ENCODE measurements around the gene MPG.
"Not testable (repeated sequence)": the region's sequence is repeated elsewhere in the genome, so short reads cannot be mapped to it uniquely, and the experiment has no call there.

MPG gene

DNA sequence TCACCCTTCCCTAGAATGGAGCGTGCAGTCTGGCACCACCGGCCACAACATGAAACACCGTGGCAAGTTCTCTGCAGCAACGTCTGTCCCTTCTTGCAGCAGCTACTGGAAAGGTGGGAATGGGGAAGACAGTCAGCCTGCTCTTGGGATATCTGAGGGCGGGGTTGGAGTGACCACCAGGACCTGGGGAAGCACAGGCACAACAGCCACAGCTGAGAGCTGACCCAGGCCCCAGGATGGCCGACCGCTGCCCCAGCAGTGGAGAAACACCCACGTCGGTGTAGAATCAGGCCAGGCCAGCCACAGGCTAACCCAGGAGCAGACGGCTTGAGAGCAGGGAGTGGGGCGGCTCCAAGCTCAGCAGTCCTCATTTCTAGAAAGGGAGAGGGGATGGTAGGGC, 39.8 kb upstream of the MPG start:
- H3K27ac ChIP-seq (ENCODE audit: low read depth in 2 of 2, low read length in 2 of 2); H3K27me3 ChIP-seq (ENCODE audit: control insufficient read depth in 2 of 2, insufficient read depth in 2 of 2, low read length in 2 of 2); H3K36me3 ChIP-seq (ENCODE audit: control insufficient read depth in 2 of 2, insufficient read depth in 2 of 2, low read length in 2 of 2); H3K9ac ChIP-seq (ENCODE audit: low read depth in 1 of 2, low read length in 2 of 2); H3K9me3 ChIP-seq (ENCODE audit: control insufficient read depth in 2 of 2, low read length in 2 of 2); H3K4me3 ChIP-seq (ENCODE audit: low read length in 2 of 2): not testable (repeated sequence)
- H3K4me1 ChIP-seq (ENCODE audit: control insufficient read depth in 2 of 2, insufficient read depth in 2 of 2, low read length in 2 of 2): peaks cover 13 to 16% of the 10 kb centered on the region in 2 donors

- Histone ChIP-seq H3K4me1 (ENCODE audit: control insufficient read depth in 2 of 2, insufficient read depth in 2 of 2, low read length in 2 of 2) (peaks cover 13 to 16% of the 10 kb centered on the region in 2 donors), H3K9me3 (ENCODE audit: control insufficient read depth in 2 of 2, low read length in 2 of 2) (no peaks in the 10 kb centered on the region), H3K36me3 (ENCODE audit: control insufficient read depth in 2 of 2, insufficient read depth in 2 of 2, low read length in 2 of 2) (peaks cover 6 to 8% of the 10 kb centered on the region in 2 donors), H3K4me3 (ENCODE audit: low read length in 2 of 2) (peak overlapping the region in 1 of 2 donors; percentile 7), H3K9ac (ENCODE audit: low read depth in 1 of 2, low read length in 2 of 2) (peak overlapping the region in 1 of 2 donors; percentile 24), H3K27ac (ENCODE audit: low read depth in 2 of 2, low read length in 2 of 2) (peak overlapping the region; percentile 53 to 79), H3K27me3 (ENCODE audit: control insufficient read depth in 2 of 2, insufficient read depth in 2 of 2, low read length in 2 of 2) (no peaks in the 10 kb centered on the region)
These were observed 38.8 kb upstream of the MPG start for GRCh38 chr16:38941-39892.

DNA sequence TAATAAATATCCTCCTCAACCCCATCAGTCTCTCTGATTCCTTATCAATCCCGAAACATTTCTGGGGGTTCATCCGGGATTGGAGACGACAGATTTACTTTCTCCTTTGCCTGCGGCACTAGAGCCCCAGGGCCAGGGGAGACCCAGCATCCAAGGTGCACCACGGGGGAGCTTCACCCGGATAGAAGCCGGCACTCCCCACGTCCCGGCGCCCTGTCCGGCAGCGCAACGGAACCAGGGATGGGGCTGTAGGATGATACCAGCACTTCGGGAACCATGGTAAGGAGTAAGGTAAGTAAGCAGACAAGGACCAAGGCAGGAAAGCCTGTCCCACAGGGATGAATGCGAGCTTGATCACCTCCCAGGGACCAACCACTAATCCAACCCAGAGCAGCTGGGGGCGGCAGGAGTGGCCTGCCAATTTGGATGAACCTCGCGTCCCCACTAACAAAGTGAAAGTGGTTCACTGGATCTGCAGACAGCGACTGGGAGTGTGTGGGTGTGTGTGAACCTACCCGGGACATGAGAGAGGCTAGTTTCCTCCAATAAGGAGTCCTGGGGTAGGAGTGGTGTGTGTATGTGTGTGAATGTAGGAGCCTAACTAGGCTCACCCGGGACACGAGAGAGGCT, 36.5 kb upstream of the MPG start:
- Histone ChIP-seq H3K27me3 (ENCODE audit: control insufficient read depth in 2 of 2, insufficient read depth in 2 of 2, low read length in 2 of 2) (no peaks in the 10 kb centered on the region), H3K27ac (ENCODE audit: low read depth in 2 of 2, low read length in 2 of 2) (no peak overlapping the region), H3K4me1 (ENCODE audit: control insufficient read depth in 2 of 2, insufficient read depth in 2 of 2, low read length in 2 of 2) (peaks cover 10 to 13% of the 10 kb centered on the region in 2 donors), H3K9ac (ENCODE audit: low read depth in 1 of 2, low read length in 2 of 2) (no peak overlapping the region), H3K36me3 (ENCODE audit: control insufficient read depth in 2 of 2, insufficient read depth in 2 of 2, low read length in 2 of 2) (peaks cover 15 to 17% of the 10 kb centered on the region in 2 donors), H3K9me3 (ENCODE audit: control insufficient read depth in 2 of 2, low read length in 2 of 2) (no peaks in the 10 kb centered on the region), H3K4me3 (ENCODE audit: low read length in 2 of 2) (no peak overlapping the region)

DNA sequence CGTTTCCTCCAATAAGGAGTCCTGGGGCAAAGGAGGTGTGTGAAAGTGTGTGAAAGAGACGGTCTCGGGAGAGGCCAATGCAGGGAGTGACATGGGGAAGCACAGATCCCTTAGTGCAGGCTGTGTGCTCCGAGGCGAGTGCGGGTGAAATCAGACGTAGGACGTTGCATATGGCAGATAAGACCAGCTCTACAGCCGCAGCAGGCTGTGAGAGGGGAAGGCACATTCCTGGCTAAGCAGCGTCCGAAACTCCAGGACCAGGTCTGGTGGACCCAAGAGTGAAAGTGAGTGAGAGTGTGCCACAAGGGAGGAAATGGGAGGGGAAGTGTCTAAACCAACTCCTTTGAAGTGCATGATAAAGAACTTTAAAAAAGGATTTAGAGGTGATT, 36.0 kb upstream of the MPG start:
- H3K27ac ChIP-seq (ENCODE audit: low read depth in 2 of 2, low read length in 2 of 2): no peak overlapping the region
- H3K4me1 ChIP-seq (ENCODE audit: control insufficient read depth in 2 of 2, insufficient read depth in 2 of 2, low read length in 2 of 2): peaks cover 10 to 13% of the 10 kb centered on the region in 2 donors
- no peaks in the 10 kb centered on the region for H3K27me3 ChIP-seq (ENCODE audit: control insufficient read depth in 2 of 2, insufficient read depth in 2 of 2, low read length in 2 of 2)
- H3K9ac ChIP-seq (ENCODE audit: low read depth in 1 of 2, low read length in 2 of 2): no peak overlapping the region
- H3K4me3 ChIP-seq (ENCODE audit: low read length in 2 of 2): no peak overlapping the region
- H3K9me3 ChIP-seq (ENCODE audit: control insufficient read depth in 2 of 2, low read length in 2 of 2): no peaks in the 10 kb centered on the region
- peaks cover 17 to 19% of the 10 kb centered on the region in 2 donors for H3K36me3 ChIP-seq (ENCODE audit: control insufficient read depth in 2 of 2, insufficient read depth in 2 of 2, low read length in 2 of 2)

DNA sequence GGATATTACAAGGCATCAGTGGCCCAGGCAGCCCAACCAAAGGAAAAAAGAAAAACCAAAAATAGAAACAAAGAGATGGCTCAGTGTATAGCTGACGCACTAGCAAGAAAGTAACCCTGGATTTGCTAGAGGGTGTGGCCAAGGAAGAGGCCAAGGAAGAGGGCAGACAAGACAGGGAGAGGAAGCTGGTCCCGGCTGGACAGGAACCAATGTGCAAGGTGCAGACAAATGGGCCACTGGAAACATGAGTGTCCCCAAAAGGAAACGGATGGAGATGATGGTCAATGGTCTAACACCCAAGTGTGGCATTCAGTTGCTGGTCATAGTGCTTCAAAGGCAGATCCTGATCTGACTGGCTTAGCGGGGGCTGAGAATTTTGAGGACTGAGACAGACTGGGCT, 35.3 kb upstream of the MPG start:
- Histone ChIP-seq H3K9ac (ENCODE audit: low read depth in 1 of 2, low read length in 2 of 2) (no peak overlapping the region), H3K36me3 (ENCODE audit: control insufficient read depth in 2 of 2, insufficient read depth in 2 of 2, low read length in 2 of 2) (peaks cover 20 to 22% of the 10 kb centered on the region in 2 donors), H3K27me3 (ENCODE audit: control insufficient read depth in 2 of 2, insufficient read depth in 2 of 2, low read length in 2 of 2) (no peaks in the 10 kb centered on the region), H3K4me3 (ENCODE audit: low read length in 2 of 2) (no peak overlapping the region), H3K4me1 (ENCODE audit: control insufficient read depth in 2 of 2, insufficient read depth in 2 of 2, low read length in 2 of 2) (peaks cover 10 to 13% of the 10 kb centered on the region in 2 donors), H3K9me3 (ENCODE audit: control insufficient read depth in 2 of 2, low read length in 2 of 2) (no peaks in the 10 kb centered on the region), H3K27ac (ENCODE audit: low read depth in 2 of 2, low read length in 2 of 2) (no peak overlapping the region)

DNA sequence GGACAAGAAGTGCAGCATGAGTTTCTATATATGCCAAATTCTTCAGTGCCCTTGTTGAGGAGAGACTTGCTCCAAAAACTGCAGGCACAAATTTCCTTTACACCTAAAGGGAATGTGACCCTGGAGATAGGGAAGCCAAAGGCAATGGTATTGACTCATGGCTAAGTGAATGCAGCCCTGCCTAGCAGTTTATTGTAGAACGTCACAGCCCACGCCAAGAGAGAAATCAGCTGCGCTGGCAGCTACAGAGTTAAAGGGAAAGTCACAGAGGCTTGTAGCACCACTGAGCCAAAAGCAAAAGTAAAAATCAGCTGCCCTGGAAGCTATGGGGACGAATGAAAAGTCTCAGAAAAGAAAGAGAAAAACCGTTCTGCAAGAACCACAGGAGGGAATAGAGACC, 34.7 kb upstream of the MPG start:
- Histone ChIP-seq H3K4me1 (ENCODE audit: control insufficient read depth in 2 of 2, insufficient read depth in 2 of 2, low read length in 2 of 2) (peaks cover 10 to 12% of the 10 kb centered on the region in 2 donors), H3K4me3 (ENCODE audit: low read length in 2 of 2) (no peak overlapping the region), H3K9me3 (ENCODE audit: control insufficient read depth in 2 of 2, low read length in 2 of 2) (no peaks in the 10 kb centered on the region), H3K36me3 (ENCODE audit: control insufficient read depth in 2 of 2, insufficient read depth in 2 of 2, low read length in 2 of 2) (peaks cover 20 to 22% of the 10 kb centered on the region in 2 donors), H3K9ac (ENCODE audit: low read depth in 1 of 2, low read length in 2 of 2) (no peak overlapping the region), H3K27me3 (ENCODE audit: control insufficient read depth in 2 of 2, insufficient read depth in 2 of 2, low read length in 2 of 2) (no peaks in the 10 kb centered on the region), H3K27ac (ENCODE audit: low read depth in 2 of 2, low read length in 2 of 2) (no peak overlapping the region)

DNA sequence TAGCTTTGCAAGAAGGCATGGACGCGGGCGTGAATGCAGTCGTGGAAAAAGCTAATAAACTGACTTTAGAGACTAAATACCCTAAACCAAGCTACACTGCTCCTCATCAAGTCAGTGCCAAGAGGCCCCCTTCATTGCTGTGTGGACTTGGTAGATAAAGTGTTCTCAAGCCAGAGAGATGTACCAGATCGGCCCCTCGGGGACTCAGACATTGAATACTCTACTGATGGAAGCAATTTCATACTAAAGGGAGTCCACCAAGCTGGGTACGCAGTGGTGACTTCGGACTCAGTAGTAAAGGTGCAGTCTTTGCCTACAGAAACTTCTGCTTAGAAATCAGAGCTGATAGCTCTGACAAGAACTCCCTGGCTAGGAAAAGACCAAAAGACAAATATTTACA, 33.4 kb upstream of the MPG start:
- Histone ChIP-seq H3K9ac (ENCODE audit: low read depth in 1 of 2, low read length in 2 of 2) (no peak overlapping the region), H3K4me3 (ENCODE audit: low read length in 2 of 2) (no peak overlapping the region), H3K4me1 (ENCODE audit: control insufficient read depth in 2 of 2, insufficient read depth in 2 of 2, low read length in 2 of 2) (no peaks in the 10 kb centered on the region), H3K36me3 (ENCODE audit: control insufficient read depth in 2 of 2, insufficient read depth in 2 of 2, low read length in 2 of 2) (peaks cover 20 to 22% of the 10 kb centered on the region in 2 donors), H3K27ac (ENCODE audit: low read depth in 2 of 2, low read length in 2 of 2) (no peak overlapping the region), H3K27me3 (ENCODE audit: control insufficient read depth in 2 of 2, insufficient read depth in 2 of 2, low read length in 2 of 2) (no peaks in the 10 kb centered on the region), H3K9me3 (ENCODE audit: control insufficient read depth in 2 of 2, low read length in 2 of 2) (no peaks in the 10 kb centered on the region)

DNA sequence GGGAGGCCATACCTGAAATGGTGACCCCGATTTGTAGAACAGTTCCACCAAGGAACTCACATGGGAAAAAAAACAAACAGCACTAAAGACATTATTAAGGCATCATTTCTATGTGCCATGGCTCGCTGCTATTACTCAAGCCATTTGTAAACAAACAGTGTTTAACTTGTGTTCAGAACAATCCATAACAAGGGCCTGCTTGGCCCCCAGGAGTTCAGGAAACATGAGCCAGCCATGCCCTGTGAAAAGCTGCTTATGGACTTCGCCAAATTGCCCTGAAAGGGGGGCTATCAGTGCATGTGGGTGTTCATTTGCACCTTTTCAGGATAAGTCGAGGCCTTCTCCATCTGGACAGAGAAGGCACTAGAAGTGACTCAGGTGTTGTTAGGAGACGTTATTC, 32.6 kb upstream of the MPG start:
- Histone ChIP-seq H3K27me3 (ENCODE audit: control insufficient read depth in 2 of 2, insufficient read depth in 2 of 2, low read length in 2 of 2) (no peaks in the 10 kb centered on the region), H3K4me1 (ENCODE audit: control insufficient read depth in 2 of 2, insufficient read depth in 2 of 2, low read length in 2 of 2) (no peaks in the 10 kb centered on the region), H3K27ac (ENCODE audit: low read depth in 2 of 2, low read length in 2 of 2) (no peak overlapping the region), H3K9ac (ENCODE audit: low read depth in 1 of 2, low read length in 2 of 2) (no peak overlapping the region), H3K9me3 (ENCODE audit: control insufficient read depth in 2 of 2, low read length in 2 of 2) (no peaks in the 10 kb centered on the region), H3K36me3 (ENCODE audit: control insufficient read depth in 2 of 2, insufficient read depth in 2 of 2, low read length in 2 of 2) (peaks cover 22 to 23% of the 10 kb centered on the region in 2 donors), H3K4me3 (ENCODE audit: low read length in 2 of 2) (no peak overlapping the region)

- not testable (repeated sequence) for H3K27ac ChIP-seq (ENCODE audit: low read depth in 2 of 2, low read length in 2 of 2); H3K9me3 ChIP-seq (ENCODE audit: control insufficient read depth in 2 of 2, low read length in 2 of 2); H3K4me1 ChIP-seq (ENCODE audit: control insufficient read depth in 2 of 2, insufficient read depth in 2 of 2, low read length in 2 of 2); H3K9ac ChIP-seq (ENCODE audit: low read depth in 1 of 2, low read length in 2 of 2); H3K4me3 ChIP-seq (ENCODE audit: low read length in 2 of 2); H3K27me3 ChIP-seq (ENCODE audit: control insufficient read depth in 2 of 2, insufficient read depth in 2 of 2, low read length in 2 of 2)
- H3K36me3 ChIP-seq (ENCODE audit: control insufficient read depth in 2 of 2, insufficient read depth in 2 of 2, low read length in 2 of 2): peaks cover 22 to 23% of the 10 kb centered on the region in 2 donors
These were observed 31.5 kb upstream of the MPG start for GRCh38 chr16:46510-46909.

DNA sequence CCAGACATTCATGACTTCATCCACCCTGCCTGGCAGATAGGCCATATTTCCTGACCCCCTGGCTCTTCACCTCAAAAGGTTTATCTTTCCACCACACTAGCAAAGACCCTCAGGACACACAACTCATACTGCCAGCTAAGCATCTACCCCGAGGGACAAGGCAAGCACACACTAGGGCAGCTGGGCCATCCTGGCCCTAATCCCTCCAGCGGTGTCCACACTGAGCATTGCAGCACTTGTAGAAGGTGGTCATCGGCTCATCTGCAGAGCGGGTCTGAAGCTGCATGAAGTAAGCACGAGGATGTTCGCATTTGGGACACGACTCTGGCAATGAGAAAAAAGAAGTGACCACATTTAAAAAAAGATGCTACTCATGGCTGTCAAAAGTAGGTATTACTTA, 30.8 kb upstream of the MPG start:
- Histone ChIP-seq H3K4me3 (ENCODE audit: low read length in 2 of 2) (no peak overlapping the region), H3K27me3 (ENCODE audit: control insufficient read depth in 2 of 2, insufficient read depth in 2 of 2, low read length in 2 of 2) (no peaks in the 10 kb centered on the region), H3K27ac (ENCODE audit: low read depth in 2 of 2, low read length in 2 of 2) (no peak overlapping the region)

More for the DNA sequence above, 30.8 kb upstream of the MPG start:
- H3K9me3 ChIP-seq (ENCODE audit: control insufficient read depth in 2 of 2, low read length in 2 of 2): no peaks in the 10 kb centered on the region
- no peaks in the 10 kb centered on the region for H3K4me1 ChIP-seq (ENCODE audit: control insufficient read depth in 2 of 2, insufficient read depth in 2 of 2, low read length in 2 of 2)
- H3K9ac ChIP-seq (ENCODE audit: low read depth in 1 of 2, low read length in 2 of 2): no peak overlapping the region
- peaks cover 17 to 20% of the 10 kb centered on the region in 2 donors for H3K36me3 ChIP-seq (ENCODE audit: control insufficient read depth in 2 of 2, insufficient read depth in 2 of 2, low read length in 2 of 2)

Data from mucosa of rectum (tissue), 2 donors.